A549 (cell line): ENCODE results near the gene PRR13. TPM values are rescaled to one million over a fixed set of nuclear protein-coding genes. Genes with fewer than 3 reads are reported as not detected.
A peak's percentile ranks its signal among the peaks of the same experiment; 100 is the strongest.
"Not testable (repeated sequence)": the region's sequence is repeated elsewhere in the genome, so short reads cannot be mapped to it uniquely, and the experiment has no call there.

ENCODE experiments used
- ATAC-seq, 2 experiments: fragments of 200-7000 bp in 1 of 2; fragments of >200 bp in 1 of 2; cut with Nextera tagmentation in 1 of 2; cut with Tn5 transposase in 1 of 2; 3 replicates each; pipeline versions ENCODE4 v1.8.0 to v1.9.1; 2018 to 2020; ENCODE audit warnings: mild to moderate bottlenecking in 1 of 2, moderate library complexity in 1 of 2
- CTCF ChIA-PET: fragments of 300-600 bp; sonication (Branson Sonifier 250); formaldehyde crosslinking; extraction: SDS; loops from one replicate; lab custom pipeline; 2021; ENCODE audit warnings: antibody characterized with exemption, inconsistent platforms; lab: Yijun Ruan, JAX
- POLR2A ChIA-PET: fragments of 350-600 bp; formaldehyde crosslinking; extraction: SDS; loops from one replicate; lab custom pipeline; 2021; ENCODE audit warnings: antibody characterized with exemption, inconsistent platforms; lab: Yijun Ruan, JAX
- DNase-seq, 2 experiments: peaks; one replicate each; pipeline versions ENCODE4 v3.0.0 to v3.0.0-alpha.2; 2011 to 2016; ENCODE audit warnings: low read depth in 1 of 2, low spot score in 1 of 2
- FAIRE-seq: peaks from 2 replicates; lab custom pipeline; 2011; peaks lifted over from hg19 to GRCh38; lab: Jason Lieb, UNC
- H3K27ac ChIP-seq, 2 experiments: fragments of >200 bp; sonication (Bioruptor Twin); formaldehyde crosslinking; 3 replicates each; pipeline ENCODE4 v1.5.1; 2016 to 2017
- H3K4me1 ChIP-seq: fragments of >200 bp; sonication (Bioruptor Twin); formaldehyde crosslinking; 3 replicates; pipeline ENCODE4 v1.6.1; 2016
- H3K4me2 ChIP-seq: fragments of >200 bp; sonication (Bioruptor Twin); formaldehyde crosslinking; 3 replicates; pipeline ENCODE4 v1.6.1; 2016
- H3K4me3 ChIP-seq: fragments of >200 bp; sonication (Bioruptor Twin); formaldehyde crosslinking; 3 replicates; pipeline ENCODE4 v1.5.1; 2016
- H3K9me3 ChIP-seq: fragments of >200 bp; sonication (Bioruptor Twin); formaldehyde crosslinking; 3 replicates; pipeline ENCODE4 v1.6.1; 2016
- CTCF ChIP-seq: fragments of >200 bp; sonication (Bioruptor Twin); formaldehyde crosslinking; IDR thresholded peaks from 3 replicates; pipeline ENCODE4 v1.5.1; 2016
- E2F6 ChIP-seq: IDR thresholded peaks from 2 replicates; pipeline ENCODE4 v1.6.1; 2012; ENCODE audit warnings: low read depth, borderline replicate concordance
- EP300 ChIP-seq, 2 experiments: fragments of >200 bp; sonication (Bioruptor Twin); formaldehyde crosslinking; IDR thresholded peaks; 2 replicates in 1 of 2; 3 replicates in 1 of 2; pipeline ENCODE4 v1.6.1; 2016 to 2017
- FOSB ChIP-seq: fragments of 250-450 bp; sonication (Bioruptor Pico); IDR thresholded peaks from 2 replicates; pipeline ENCODE4 v1.5.0; 2020; ENCODE audit warnings: mild to moderate bottlenecking, moderate library complexity
- JUN ChIP-seq, 2 experiments: fragments of >200 bp; sonication (Bioruptor Twin); formaldehyde crosslinking; IDR thresholded peaks; 2 replicates in 1 of 2; 3 replicates in 1 of 2; pipeline ENCODE4 v1.6.1; 2016 to 2017
- MAZ ChIP-seq: fragments of 150-350 bp; IDR thresholded peaks from 2 replicates; pipeline ENCODE4 v1.6.1; 2014; ENCODE audit warnings: antibody characterized with exemption, low read depth, low read length, borderline replicate concordance
- POLR2A ChIP-seq: IDR thresholded peaks from 2 replicates; pipeline ENCODE4 v1.6.1; 2012; ENCODE audit warnings: mild to moderate bottlenecking, low read length
- POLR2AphosphoS2 ChIP-seq: conservative IDR thresholded peaks from 2 replicates; pipeline ENCODE4 v1.6.1; 2012; ENCODE audit warnings: low read length, improper control_type of control experiment, inconsistent platforms
- RAD21 ChIP-seq, 2 experiments: fragments of >200 bp in 1 of 2; sonication (Bioruptor Twin) in 1 of 2; formaldehyde crosslinking in 1 of 2; IDR thresholded peaks in 1 of 2; conservative IDR thresholded peaks in 1 of 2; 2 replicates in 1 of 2; 3 replicates in 1 of 2; pipeline ENCODE4 v1.6.1; 2012 to 2018; ENCODE audit warnings: inconsistent platforms in 1 of 2
- RFX5 ChIP-seq: fragments of 450-650 bp; IDR thresholded peaks from 2 replicates; pipeline ENCODE4 v1.7.1; 2014; ENCODE audit warnings: antibody characterized with exemption, mild to moderate bottlenecking, moderate library complexity
- TFCP2L1 ChIP-seq: fragments of 250-450 bp; sonication (Bioruptor Pico); IDR thresholded peaks from 2 replicates; pipeline ENCODE4 v1.5.0; 2021; ENCODE audit warnings: mild to moderate bottlenecking
- WGBS: methylation state at CpG from one replicate; pipeline ENCODE4 v1.1.6; 2017; ENCODE audit errors: missing lambda C conversion rate; 5-methylcytosine and 5-hydroxymethylcytosine counted together
- polyA plus RNA-seq, 4 experiments: library from polyadenylated mRNA; depleted of rRNA in 3 of 4; stranded (reverse); fragments of >200 nt; fragmentation: RNase III in 1 of 4; extraction: RNeasy Plus Mini Kit Qiagen cat#74134 plus additional on column Dnase treatment in 1 of 4; gene quantifications; 2 replicates in 3 of 4; 3 replicates in 1 of 4; pipeline ENCODE4 v1.2.3, GENCODE V29; 2011 to 2017
- TF ChIP-seq, protein P1 (sequence below): IDR thresholded peaks from 2 replicates; pipeline ENCODE4 v1.6.1; 2012

Gene PRR13
- polyA plus RNA-seq, 2 of the 4 experiments (the other 2 are of a cell fraction): 203 to 221 TPM

DNA sequence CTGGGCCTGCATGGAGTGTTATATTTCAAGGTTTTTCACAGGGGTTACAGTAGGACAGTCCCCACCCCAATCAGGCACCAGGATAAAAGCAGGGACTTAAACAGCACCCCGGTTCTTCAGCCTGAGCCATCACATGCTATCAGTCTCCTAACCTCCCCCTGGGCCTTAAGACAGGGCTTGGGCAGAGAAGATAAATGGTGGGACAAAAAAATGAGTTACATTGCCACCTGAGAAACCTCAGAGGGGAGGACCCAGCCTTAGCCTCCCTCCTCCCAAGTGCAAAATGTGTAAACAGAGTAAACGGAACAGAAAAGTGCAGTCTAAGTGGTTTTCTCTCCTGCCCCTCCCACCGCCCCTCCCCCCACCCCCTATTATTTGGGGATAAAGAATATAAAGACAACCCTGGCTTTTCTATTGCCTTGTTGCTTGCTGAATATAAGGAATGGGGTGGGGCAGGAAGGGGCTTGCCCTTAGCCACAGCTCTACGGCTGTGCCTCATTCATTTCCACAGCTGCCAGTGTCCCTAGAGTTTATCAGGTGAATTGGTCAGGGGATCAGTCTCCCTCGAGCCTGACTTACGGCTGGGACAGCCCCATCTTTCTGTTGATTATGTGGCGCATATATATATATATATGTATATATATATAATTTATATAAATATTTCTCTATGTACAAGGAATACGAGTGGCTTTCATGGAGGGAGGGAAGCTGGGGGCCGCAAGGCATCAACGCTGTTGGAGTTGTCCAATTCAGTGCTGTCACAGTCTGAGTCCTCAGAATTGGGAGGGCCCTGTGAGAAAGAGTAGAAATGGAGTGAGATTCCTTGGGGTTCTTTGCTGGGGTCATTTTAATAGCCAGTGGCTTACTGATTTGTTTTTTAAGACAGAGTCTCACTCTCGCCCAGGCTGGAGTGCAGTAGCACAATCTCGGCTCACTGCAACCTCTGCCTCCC, 39.2 kb downstream of the PRR13 start:
- H3K9me3 ChIP-seq: no peaks in the 10 kb centered on the region
- no peak overlapping the region for H3K4me3 ChIP-seq
- ChIA-PET POLR2A (interaction anchor here (0.7 to 6.9 kb wide), 5 partner anchors 8 to 159 kb away, joined by 3 to 34 read pairs (median 10); partner anchors contain the start of genes AAAS, MAP3K12 and TARBP2), CTCF (interaction anchor here (0.9 to 3.4 kb wide), 8 partner anchors 9 to 160 kb away, joined by 3 to 24 read pairs (median 8); partner anchors contain the start of genes AAAS and NPFF)
- 73% methylated on average over 12 of the region's 12 CpGs for WGBS
- no peak overlapping the region for H3K4me2 ChIP-seq
- DNase-seq: no peak
- no peak for FAIRE-seq
- ATAC-seq: no peak
- H3K4me1 ChIP-seq: peaks cover 49% of the 10 kb centered on the region
- TF ChIP-seq JUN (IDR thresholded peaks at IDR 0.05) (peak in 1 of 2 experiments; percentile 44; a peak in 1 of 5 replicates), POLR2AphosphoS2 (peak; percentile 90), CTCF (no peak), TFCP2L1 (CRISPR knock-in tag) (peak; percentile 36; the same call in 1 of the 2 replicates)
- H3K27ac ChIP-seq: no peak overlapping the region

DNA sequence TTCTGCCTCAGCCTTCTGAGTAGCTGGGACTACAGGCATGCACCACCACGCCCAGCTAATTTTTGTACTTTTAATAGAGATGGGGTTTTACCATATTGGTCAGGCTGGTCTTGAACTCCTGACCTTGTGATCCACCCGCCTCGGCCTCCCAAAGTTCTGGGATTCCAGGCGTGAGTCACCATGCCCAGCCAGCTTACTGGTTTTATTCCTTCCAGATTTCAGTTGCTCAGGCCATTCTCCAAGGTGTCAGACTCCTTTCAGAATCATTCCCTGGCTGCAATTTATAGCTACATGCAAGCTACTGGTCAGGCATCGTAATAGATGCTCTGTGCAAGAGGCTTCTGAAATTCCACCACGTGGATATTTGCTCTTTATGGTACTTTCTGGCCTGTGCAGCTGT, 39.9 kb downstream of the PRR13 start:
- not testable (repeated sequence) for FAIRE-seq
- CTCF ChIA-PET: interaction anchor here (0.9 to 3.4 kb wide), 10 partner anchors 9 to 160 kb away, joined by 3 to 24 read pairs (median 6); partner anchors contain the start of genes AAAS and NPFF

DNA sequence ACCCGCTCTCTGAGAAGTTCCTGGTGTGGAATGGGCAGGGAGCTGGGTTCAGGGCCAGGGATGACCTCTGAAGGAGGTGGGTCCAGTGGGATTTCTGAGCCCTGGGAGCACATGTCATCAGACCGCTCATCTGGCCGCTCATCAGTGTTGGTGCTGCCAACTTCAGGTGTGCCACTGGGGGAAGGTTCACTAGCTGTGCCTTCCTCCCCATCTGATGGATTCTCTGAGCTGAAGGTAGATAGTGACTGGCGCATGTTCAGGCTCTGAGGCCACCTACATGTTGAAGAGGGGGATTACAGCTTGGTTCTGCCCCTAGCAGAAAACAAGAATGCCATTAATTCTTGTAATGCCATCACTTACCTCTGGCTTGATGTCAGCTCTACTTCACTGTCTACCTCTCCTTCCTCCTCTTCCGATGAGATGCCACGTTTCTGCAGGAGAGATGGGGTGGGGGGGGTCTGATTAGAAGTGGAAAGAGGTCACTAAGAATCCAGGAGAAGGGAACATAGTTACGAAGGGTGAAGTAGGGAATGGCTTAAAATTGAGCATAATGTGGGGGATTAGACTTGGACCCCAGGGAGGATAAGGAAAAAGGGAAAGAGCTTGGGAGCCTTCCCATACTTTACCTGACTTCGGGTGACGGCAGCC, 40.5 kb downstream of the PRR13 start:
- ChIA-PET POLR2A (interaction anchor here (0.6 to 6.9 kb wide), 7 partner anchors 9 to 160 kb away, joined by 3 to 34 read pairs (median 5); partner anchors contain the start of genes AAAS, MAP3K12 and TARBP2), CTCF (interaction anchor here (0.7 to 3.4 kb wide), 11 partner anchors 9 to 161 kb away, joined by 3 to 24 read pairs (median 6); partner anchors contain the start of genes AAAS and NPFF)
- WGBS: 83% methylated on average over 9 of the region's 9 CpGs
- ATAC-seq: peak; percentile 30 to 45
- H3K9me3 ChIP-seq: no peaks in the 10 kb centered on the region
- no peak overlapping the region for H3K27ac ChIP-seq
- no peak for FAIRE-seq
- peaks cover 36% of the 10 kb centered on the region for H3K4me1 ChIP-seq
- no peak overlapping the region for H3K4me3 ChIP-seq
- TF ChIP-seq POLR2A: no peak
- 0 out of 2 replicates have a peak, but pooled peaks have one; percentile 32 for TF ChIP-seq FOSB (CRISPR knock-in tag)
- no peak for TF ChIP-seq RAD21 (conservative IDR thresholded peaks at IDR 0.05 in 1 of 2, IDR thresholded peaks at IDR 0.05 in 1 of 2)
- TF ChIP-seq, protein P1, sequence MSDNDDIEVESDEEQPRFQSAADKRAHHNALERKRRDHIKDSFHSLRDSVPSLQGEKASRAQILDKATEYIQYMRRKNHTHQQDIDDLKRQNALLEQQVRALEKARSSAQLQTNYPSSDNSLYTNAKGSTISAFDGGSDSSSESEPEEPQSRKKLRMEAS: 0 out of 2 replicates have a peak, but pooled peaks have one; percentile 21
- 0 out of 3 replicates have a peak, but pooled peaks have one; percentile 4 for TF ChIP-seq CTCF
- no peak for TF ChIP-seq E2F6
- TF ChIP-seq POLR2AphosphoS2: no peak; the same call in 1 of the 2 replicates
- no peak for TF ChIP-seq RFX5
- TF ChIP-seq MAZ: no peak
- peak; percentile 46; the same call in 1 of the 2 replicates for TF ChIP-seq TFCP2L1 (CRISPR knock-in tag)
- TF ChIP-seq EP300 (IDR thresholded peaks at IDR 0.05): no peak
- H3K4me2 ChIP-seq: no peak overlapping the region
- peak; percentile 62 to 63 for DNase-seq

More for the DNA sequence above, 39.9 kb downstream of the PRR13 start:
- not testable (repeated sequence) for H3K27ac ChIP-seq, DNase-seq, H3K4me3 ChIP-seq, ATAC-seq, H3K9me3 ChIP-seq, H3K4me2 ChIP-seq
- 66% methylated on average over 6 of the region's 6 CpGs for WGBS
- POLR2A ChIA-PET: interaction anchor here (0.6 to 6.9 kb wide), 6 partner anchors 9 to 160 kb away, joined by 4 to 34 read pairs (median 9); partner anchors contain the start of genes AAAS, MAP3K12 and TARBP2
- peaks cover 42% of the 10 kb centered on the region for H3K4me1 ChIP-seq
